ENCODE data around the gene JMJD7.

JMJD7 gene

GRCh38 chr15:41868321-41868720, 40.4 kb downstream of the JMJD7 start:
- DNase-seq = no peak

- DNase-seq = no peak
These were observed 42.1 kb downstream of the JMJD7 start for GRCh38 chr15:41869770-41870688.

GRCh38 chr15:41870689-41871081, 42.8 kb downstream of the JMJD7 start:
- DNase-seq = peak; percentile 56 to 69

GRCh38 chr15:41871175-41871905, 43.4 kb downstream of the JMJD7 start:
- DNase-seq = no peak

- no peak for DNase-seq
These were observed 44.4 kb downstream of the JMJD7 start for GRCh38 chr15:41872166-41872747.

- no peak for DNase-seq
These were observed 45.8 kb downstream of the JMJD7 start for GRCh38 chr15:41873711-41874110.

GRCh38 chr15:41874736-41875135, 46.8 kb downstream of the JMJD7 start:
- DNase-seq = no peak

- no peak for DNase-seq
These were observed 48.1 kb downstream of the JMJD7 start for GRCh38 chr15:41876007-41876406.

GRCh38 chr15:41876689-41877088, 48.8 kb downstream of the JMJD7 start:
- DNase-seq = no peak

GRCh38 chr15:41877631-41878354, 49.9 kb downstream of the JMJD7 start:
- DNase-seq = no peak

GRCh38 chr15:41878355-41878699, 50.4 kb downstream of the JMJD7 start:
- no peak for DNase-seq

- no peak for DNase-seq
These were observed 51.5 kb downstream of the JMJD7 start for GRCh38 chr15:41879321-41879845.

- no peak for DNase-seq
These were observed 52.4 kb downstream of the JMJD7 start for GRCh38 chr15:41880156-41880877.

- DNase-seq = no peak
These were observed 53.2 kb downstream of the JMJD7 start for GRCh38 chr15:41881086-41881485.

- DNase-seq = no peak
These were observed 53.6 kb downstream of the JMJD7 start for GRCh38 chr15:41881550-41881919.

- DNase-seq = no peak
These were observed 54.2 kb downstream of the JMJD7 start for GRCh38 chr15:41881920-41882688.

GRCh38 chr15:41882689-41883483, 55.0 kb downstream of the JMJD7 start:
- no peak for DNase-seq

GRCh38 chr15:41883484-41883825, 55.6 kb downstream of the JMJD7 start:
- DNase-seq = no peak

GRCh38 chr15:41884458-41884857, 56.6 kb downstream of the JMJD7 start:
- no peak for DNase-seq

GRCh38 chr15:41885321-41885720, 57.4 kb downstream of the JMJD7 start:
- no peak for DNase-seq

- no peak for DNase-seq
These were observed 57.9 kb downstream of the JMJD7 start for GRCh38 chr15:41885841-41886240.
